GM18526 (cell line): ENCODE measurements around the gene PDYN.

Source experiments
- POLR2A ChIP-seq: IDR thresholded peaks from 3 replicates; pipeline ENCODE4 v1.6.1; 2011; ENCODE audit not compliant: insufficient read length; ENCODE audit errors: extremely low read depth

Gene PDYN

DNA sequence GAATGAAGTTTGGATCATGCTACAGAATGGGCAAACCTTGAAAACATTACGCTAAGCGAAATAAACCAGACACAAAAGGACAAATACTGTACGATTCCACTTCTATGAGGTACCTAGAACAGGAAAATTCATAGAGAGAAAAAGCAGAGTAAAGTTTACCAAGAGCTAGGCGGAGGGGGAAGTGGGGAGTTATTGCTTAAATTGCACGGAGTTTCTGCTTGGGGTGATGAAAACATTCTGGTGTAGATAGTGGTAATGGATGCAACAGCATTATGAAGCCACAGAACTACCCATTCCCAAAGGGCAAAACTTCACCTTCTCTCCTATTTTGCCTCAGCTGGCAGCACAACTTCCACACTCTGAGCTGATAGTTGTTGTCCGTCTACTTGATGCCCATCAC lies 6.4 kb upstream of the PDYN start:
- TF ChIP-seq POLR2A, result no peak

GRCh38 chr20:1998715-1999114 lies 4.9 kb upstream of the PDYN start:
- TF ChIP-seq POLR2A, result no peak

GRCh38 chr20:1998193-1998520 lies 4.3 kb upstream of the PDYN start:
- TF ChIP-seq POLR2A, result no peak

DNA sequence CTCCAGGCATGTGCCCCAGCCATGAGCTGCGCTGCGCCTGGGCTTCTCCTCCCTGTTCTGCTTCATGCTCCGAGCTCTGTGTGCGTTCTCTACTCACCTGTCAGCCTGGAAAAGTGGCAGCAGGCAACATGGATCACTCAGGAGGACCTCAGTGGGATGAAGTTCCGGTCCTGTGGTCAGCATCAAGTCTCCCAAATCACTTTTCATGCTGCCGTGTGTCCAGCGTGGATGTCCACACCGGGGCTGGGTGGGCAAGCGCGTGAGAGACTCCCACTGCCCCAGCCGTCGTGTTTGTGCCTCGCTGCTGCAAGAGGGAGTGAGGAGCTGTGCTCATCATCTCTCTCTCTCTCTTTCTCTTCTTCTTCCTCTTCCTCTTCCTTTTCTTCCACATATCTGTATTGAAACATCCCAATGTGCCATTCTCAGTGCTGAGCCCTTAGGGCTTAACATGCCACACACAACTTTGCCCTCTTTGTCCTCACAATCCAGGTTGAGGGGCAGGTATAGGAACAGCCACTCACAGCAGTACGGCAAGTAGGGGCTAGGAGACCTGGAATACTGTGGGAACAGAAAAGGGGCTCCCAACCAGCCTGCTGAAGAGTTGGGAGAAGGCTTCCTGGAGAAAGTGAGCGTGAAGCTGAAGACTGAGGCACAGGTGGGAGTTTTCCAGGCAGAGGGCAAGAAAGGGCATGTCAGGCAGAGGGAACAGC lies 3.8 kb upstream of the PDYN start:
- no peak for TF ChIP-seq POLR2A

DNA sequence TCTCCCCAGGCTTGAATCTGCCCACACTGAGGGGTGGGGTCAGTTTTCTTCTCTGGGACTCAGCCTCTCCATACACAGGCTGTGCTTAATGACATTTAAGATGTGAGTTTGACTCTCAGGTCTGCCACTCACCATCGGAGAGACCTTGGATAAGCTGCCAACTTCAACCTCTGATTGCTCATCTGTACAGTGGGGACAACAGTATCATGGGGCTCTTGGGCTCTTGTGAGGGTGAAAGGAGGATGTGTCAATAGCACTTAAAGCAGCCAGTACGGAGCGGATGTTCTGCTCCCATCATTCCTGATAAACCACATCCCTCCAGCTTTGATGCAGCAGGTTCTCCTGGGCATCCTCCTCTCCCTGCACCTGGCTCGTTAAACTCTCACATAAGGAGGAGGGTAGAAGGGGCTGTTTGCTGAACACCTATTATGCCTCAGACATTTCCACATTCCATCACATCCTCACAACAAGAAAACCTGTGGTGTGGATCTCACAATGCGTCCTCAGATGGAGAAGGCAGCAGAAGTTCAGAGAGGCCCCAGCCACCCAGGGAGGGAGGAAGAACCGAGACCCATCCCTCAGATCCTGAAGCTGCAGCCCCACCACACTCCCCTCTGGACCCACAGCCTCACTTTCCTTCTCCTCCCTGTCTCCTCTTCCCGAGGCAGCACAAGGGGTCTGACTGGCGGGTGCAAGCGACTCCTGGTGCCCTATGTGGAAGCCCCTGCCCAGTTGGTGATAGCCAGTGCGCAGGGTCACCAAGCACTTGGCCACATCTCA lies 1.9 kb upstream of the PDYN start:
- no peak for TF ChIP-seq POLR2A

GRCh38 chr20:1994627-1995026 lies 769 bp upstream of the PDYN start:
- TF ChIP-seq POLR2A, result no peak

DNA sequence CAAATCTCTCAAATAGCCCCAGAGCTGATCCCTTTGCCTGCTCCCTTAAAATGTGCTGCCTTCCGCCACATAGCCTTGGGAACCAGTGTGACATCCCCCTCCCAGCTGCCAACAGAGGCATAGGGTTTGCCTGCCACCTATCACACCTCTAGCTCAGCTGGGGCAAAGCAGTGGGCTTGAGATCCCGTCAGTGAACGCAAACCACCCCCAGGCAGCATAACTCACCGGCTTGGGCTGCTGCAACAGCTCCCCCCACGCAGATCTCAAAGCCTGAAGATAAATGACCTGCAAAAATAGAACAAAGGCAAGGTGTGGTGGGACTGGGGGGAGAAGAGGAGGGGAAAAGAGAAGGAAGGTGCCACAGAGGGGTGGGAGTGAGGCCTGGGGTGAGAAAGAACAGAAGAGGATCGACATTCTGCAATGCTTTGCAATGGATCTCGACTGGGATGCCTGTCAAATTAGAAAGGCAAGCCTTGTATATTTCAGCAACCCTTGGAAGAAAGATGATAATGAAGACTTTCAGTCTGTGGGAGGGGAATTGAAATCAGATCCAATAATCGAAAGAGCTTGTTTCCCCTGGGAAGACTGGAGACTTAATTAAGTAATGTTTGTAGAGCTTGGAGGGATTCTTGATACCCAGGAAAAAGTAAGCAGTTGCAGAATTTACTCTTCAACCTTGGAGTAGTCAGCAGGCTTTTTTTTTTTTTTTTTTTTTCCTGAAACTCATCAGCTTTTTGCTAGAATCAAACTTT lies 1.3 kb downstream of the PDYN start:
- TF ChIP-seq POLR2A, result no peak

GRCh38 chr20:1987826-1988225 lies 6.0 kb downstream of the PDYN start:
- TF ChIP-seq POLR2A, result no peak

DNA sequence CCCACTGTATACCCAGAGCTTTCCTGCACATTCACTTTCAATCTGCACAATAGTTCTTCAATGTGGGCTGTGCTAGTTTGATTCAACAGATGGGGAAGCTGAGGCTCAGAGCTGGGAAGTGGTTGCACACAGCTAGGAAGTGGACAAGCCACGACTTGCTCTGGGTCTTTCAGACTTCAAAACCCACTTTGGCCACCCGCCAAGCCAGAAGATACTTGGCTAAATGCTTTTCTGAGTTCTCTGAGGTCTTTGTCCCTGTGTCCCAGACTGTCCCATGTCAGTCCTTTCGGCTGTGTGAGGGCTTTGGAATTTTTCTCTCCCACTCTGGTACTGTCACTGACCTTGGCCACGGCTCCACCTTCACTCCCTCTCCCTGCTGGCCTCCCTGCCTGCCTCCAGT lies 10.6 kb downstream of the PDYN start:
- TF ChIP-seq POLR2A, result no peak

DNA sequence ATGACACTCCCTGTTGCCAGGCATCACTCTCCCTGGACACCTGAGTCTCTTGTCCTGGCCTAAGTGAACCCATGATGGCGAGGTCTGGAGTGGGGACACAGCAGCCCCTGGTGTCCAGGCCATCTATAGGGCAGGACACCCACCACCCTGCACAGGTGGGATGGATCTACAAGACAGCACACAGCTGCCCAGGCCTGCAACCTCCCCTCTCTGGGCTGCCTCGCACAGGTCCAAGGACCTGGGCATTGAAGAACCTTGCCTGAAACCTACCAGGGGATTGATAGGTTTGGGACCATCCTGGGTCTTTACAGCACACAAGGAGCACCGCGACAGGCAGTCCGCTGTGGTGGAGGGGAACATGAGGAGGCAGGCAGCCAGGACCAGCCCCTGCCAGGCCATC lies 11.2 kb downstream of the PDYN start:
- TF ChIP-seq POLR2A, result no peak

GRCh38 chr20:1979106-1979778 lies 14.6 kb downstream of the PDYN start:
- no peak for TF ChIP-seq POLR2A

DNA sequence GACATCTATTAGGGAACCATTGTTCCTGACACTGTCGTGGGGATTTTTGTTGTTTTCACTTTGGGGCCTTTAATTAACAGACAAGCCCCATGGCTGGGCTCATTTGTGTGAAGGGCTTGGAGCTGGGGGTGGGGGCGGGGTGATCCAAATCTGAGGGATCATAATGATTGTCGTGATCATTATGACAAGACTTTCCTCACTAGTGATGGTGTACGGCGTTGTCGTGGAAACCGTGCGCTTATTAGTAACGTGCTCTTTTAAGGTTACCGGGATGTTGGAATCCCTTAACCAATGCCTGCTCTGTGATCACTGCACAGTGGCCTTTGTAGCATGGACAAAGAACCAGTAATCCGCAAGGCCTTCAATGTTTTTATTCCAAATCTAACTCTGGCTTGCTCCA lies 18.6 kb downstream of the PDYN start:
- TF ChIP-seq POLR2A, result no peak

- TF ChIP-seq POLR2A, result no peak
Measured at GRCh38 chr20:1973601-1974440, 20.0 kb downstream of the PDYN start.

- no peak for TF ChIP-seq POLR2A
Measured at GRCh38 chr20:1971893-1972586, 21.8 kb downstream of the PDYN start.
